Measurements from ENCODE around the gene PITPNB.

The PITPNB gene

GRCh38 chr22:27906241-27906640 lies 12.8 kb downstream of the PITPNB start:
- TF ChIP-seq, protein P1, sequence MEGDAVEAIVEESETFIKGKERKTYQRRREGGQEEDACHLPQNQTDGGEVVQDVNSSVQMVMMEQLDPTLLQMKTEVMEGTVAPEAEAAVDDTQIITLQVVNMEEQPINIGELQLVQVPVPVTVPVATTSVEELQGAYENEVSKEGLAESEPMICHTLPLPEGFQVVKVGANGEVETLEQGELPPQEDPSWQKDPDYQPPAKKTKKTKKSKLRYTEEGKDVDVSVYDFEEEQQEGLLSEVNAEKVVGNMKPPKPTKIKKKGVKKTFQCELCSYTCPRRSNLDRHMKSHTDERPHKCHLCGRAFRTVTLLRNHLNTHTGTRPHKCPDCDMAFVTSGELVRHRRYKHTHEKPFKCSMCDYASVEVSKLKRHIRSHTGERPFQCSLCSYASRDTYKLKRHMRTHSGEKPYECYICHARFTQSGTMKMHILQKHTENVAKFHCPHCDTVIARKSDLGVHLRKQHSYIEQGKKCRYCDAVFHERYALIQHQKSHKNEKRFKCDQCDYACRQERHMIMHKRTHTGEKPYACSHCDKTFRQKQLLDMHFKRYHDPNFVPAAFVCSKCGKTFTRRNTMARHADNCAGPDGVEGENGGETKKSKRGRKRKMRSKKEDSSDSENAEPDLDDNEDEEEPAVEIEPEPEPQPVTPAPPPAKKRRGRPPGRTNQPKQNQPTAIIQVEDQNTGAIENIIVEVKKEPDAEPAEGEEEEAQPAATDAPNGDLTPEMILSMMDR (conservative IDR thresholded peaks at IDR 0.05; ENCODE audit: low read length) = no peak
- peak; percentile 42 for DNase-seq (ENCODE audit: low read depth)
- no peak overlapping the region for H3K4me3 ChIP-seq (ENCODE audit: low read length)

DNA sequence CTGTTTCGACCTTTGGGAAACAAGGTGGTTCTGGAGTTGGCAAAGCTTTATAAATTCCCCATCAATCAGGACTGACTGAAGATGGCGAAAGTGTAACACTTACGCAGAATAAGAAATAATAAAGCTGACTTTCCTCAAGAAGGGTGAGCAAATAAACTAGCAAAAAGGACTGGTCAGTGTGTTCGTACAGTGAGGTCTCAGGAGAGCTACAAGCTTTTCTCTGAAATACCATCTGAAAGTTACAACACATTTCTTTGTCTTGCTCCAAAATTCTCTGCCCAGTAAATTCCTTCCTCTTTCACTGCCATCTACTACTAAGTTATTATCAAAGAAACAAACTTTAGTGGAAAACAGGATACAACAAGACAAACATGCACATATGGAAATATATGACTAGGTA lies 13.4 kb downstream of the PITPNB start:
- no peak overlapping the region for H3K4me3 ChIP-seq (ENCODE audit: low read length)

GRCh38 chr22:27903805-27904473 lies 15.1 kb downstream of the PITPNB start:
- TF ChIP-seq, protein P1 (conservative IDR thresholded peaks at IDR 0.05; ENCODE audit: low read length) = no peak
- no peak overlapping the region for H3K4me3 ChIP-seq (ENCODE audit: low read length)
- no peak for DNase-seq (ENCODE audit: low read depth)

More for the DNA sequence above, 13.4 kb downstream of the PITPNB start:
- TF ChIP-seq, protein P1 (conservative IDR thresholded peaks at IDR 0.05; ENCODE audit: low read length) = no peak
- peak; percentile 66 for DNase-seq (ENCODE audit: low read depth)

GRCh38 chr22:27900153-27900552 lies 18.9 kb downstream of the PITPNB start:
- H3K4me3 ChIP-seq (ENCODE audit: low read length) = no peak overlapping the region
- TF ChIP-seq, protein P1 (conservative IDR thresholded peaks at IDR 0.05; ENCODE audit: low read length) = no peak
- DNase-seq (ENCODE audit: low read depth) = no peak

DNA sequence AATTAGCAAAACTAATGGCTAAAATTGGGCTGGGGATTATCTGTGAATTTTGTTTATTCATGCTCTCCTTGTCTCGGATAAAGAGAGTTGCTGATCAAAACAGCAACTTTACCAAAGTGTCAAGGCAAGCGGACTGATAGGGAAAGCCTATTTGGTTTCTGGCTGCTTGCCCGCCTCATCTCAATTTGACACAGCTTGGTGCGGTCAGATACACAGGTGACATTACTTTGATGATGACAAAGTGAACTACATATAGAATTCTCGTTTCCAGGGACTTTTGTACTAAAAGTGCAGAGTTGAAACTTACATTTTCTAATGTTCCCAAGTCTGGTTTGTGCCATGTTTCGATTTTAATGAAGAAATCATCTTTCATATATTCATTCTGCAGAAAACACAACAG lies 22.8 kb downstream of the PITPNB start:
- H3K4me3 ChIP-seq (ENCODE audit: low read length) = no peak overlapping the region
- no peak for DNase-seq (ENCODE audit: low read depth)
- TF ChIP-seq, protein P1 (conservative IDR thresholded peaks at IDR 0.05; ENCODE audit: low read length) = no peak

DNA sequence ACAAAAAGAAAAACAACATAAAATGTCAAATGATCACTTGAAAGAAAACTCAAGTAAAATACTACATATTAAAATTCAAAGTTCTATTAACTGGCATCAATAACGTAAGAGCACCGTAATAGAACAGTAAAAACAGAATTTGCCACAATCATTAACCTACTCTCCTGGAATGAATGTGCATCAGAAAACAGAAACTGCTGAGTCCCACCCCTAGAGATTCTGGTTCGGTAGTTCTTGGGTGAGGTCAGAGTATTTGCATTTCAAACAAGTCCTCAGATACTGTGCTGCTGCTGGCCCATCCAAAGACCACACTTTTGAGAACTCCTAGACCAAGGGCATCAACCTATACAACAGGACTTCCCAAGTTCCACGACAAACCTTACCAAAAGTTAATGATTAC lies 23.5 kb downstream of the PITPNB start:
- no peak overlapping the region for H3K4me3 ChIP-seq (ENCODE audit: low read length)
- no peak for DNase-seq (ENCODE audit: low read depth)
- TF ChIP-seq, protein P1 (conservative IDR thresholded peaks at IDR 0.05; ENCODE audit: low read length) = no peak

DNA sequence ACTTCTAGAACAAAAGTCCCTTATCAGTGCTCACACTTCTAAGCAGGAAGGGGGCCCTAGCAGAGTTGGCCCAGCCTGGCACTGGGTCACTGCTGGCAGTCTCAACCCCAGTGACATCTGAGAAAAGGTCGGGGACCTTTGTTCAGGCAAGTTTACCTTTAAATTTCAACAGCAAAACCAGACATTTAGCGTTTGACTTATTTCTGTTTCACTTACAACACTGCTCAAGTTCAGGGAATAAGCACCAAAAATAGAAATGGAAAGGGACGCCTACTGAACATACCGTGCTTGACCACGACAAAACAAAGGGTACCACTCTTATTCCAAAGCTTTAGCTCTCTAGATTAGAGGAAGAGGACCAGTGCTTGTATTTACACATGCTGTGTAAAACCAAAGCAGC lies 26.2 kb downstream of the PITPNB start:
- H3K4me3 ChIP-seq (ENCODE audit: low read length) = no peak overlapping the region
- TF ChIP-seq, protein P1 (conservative IDR thresholded peaks at IDR 0.05; ENCODE audit: low read length) = no peak
- no peak for DNase-seq (ENCODE audit: low read depth)
